ENCODE data around the gene ENO3. TPM values are rescaled to one million over a fixed set of nuclear protein-coding genes. Genes with fewer than 3 reads are reported as not detected.

The ENO3 gene
- polyA plus RNA-seq, 1 experiment: 3.2 TPM

DNA sequence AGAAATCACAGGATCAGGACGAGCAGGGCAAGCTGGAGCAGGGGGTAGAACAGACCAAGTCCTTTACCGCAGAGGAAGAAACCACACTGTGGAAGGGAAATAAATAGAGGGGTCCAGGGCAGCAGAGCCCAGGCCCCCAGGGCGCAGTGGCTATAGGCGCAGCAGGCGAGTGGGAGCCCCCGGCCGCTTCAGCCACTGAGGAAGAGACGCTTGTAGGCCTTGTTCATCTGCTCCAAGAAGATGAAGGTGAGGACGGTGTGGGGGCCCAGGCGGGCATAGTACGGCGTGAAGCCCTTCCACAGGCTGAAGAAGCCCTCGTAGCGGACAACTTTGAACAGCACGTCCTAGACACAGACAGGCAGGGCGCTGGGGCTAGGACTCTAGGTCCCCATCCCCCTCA lies 13.4 kb upstream of the ENO3 start:
- CTCF ChIA-PET: interaction anchor here (0.8 kb wide), 1 partner anchor 43 kb away, joined by 3 read pairs; no protein-coding TSS in a partner anchor
- no peak overlapping the region for H3K27ac ChIP-seq (ENCODE audit: low read depth, low read length)
- no peak for DNase-seq (ENCODE audit: low read depth, low spot score)
- no peaks in the 10 kb centered on the region for H3K27me3 ChIP-seq (ENCODE audit: control insufficient read depth, insufficient read depth, low read length)
- POLR2A ChIA-PET: no interaction called here
- TF ChIP-seq, protein P1, sequence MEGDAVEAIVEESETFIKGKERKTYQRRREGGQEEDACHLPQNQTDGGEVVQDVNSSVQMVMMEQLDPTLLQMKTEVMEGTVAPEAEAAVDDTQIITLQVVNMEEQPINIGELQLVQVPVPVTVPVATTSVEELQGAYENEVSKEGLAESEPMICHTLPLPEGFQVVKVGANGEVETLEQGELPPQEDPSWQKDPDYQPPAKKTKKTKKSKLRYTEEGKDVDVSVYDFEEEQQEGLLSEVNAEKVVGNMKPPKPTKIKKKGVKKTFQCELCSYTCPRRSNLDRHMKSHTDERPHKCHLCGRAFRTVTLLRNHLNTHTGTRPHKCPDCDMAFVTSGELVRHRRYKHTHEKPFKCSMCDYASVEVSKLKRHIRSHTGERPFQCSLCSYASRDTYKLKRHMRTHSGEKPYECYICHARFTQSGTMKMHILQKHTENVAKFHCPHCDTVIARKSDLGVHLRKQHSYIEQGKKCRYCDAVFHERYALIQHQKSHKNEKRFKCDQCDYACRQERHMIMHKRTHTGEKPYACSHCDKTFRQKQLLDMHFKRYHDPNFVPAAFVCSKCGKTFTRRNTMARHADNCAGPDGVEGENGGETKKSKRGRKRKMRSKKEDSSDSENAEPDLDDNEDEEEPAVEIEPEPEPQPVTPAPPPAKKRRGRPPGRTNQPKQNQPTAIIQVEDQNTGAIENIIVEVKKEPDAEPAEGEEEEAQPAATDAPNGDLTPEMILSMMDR (IDR thresholded peaks at IDR 0.05; ENCODE audit: low read depth, low read length): no peak
- H3K9me3 ChIP-seq (ENCODE audit: control insufficient read depth, insufficient read depth, low read length): no peaks in the 10 kb centered on the region; the same call in 1 of the 2 replicates
- H3K4me3 ChIP-seq (ENCODE audit: low read depth, low read length): no peak overlapping the region

DNA sequence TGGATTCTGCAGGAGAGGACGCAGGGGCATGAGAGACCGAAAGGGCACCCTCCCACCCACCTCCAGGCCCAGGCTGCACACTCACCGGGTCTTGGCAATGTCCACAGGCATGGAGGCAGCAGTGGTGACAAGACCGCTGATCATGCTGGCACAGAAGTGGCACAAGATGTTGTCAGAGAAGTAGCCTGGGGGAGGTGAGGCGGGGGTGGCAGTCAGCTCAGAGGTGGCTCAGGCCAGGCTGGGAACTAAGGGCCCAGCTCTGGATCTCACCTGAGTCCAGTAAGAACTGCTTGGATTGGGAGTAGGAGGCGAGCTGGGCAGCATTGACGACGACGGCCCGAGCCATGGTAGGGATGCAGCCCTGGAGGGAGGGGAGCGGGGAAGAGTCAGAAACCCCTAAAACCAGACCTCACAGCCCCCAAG lies 12.8 kb upstream of the ENO3 start:
- ChIA-PET CTCF (interaction anchor here (2.8 kb wide), 1 partner anchor 29 kb away, joined by 25 read pairs; no protein-coding TSS in a partner anchor), POLR2A (interaction anchor here (2.4 kb wide), 1 partner anchor 60 kb away, joined by 15 read pairs; the partner anchor contains the start of genes INCA1 and KIF1C)
- Histone ChIP-seq H3K4me3 (ENCODE audit: low read depth, low read length) (no peak overlapping the region), H3K27ac (ENCODE audit: low read depth, low read length) (no peak overlapping the region), H3K27me3 (ENCODE audit: control insufficient read depth, insufficient read depth, low read length) (no peaks in the 10 kb centered on the region), H3K9me3 (ENCODE audit: control insufficient read depth, insufficient read depth, low read length) (no peaks in the 10 kb centered on the region; the same call in 1 of the 2 replicates)
- TF ChIP-seq, protein P1 (IDR thresholded peaks at IDR 0.05; ENCODE audit: low read depth, low read length): no peak
- no peak for DNase-seq (ENCODE audit: low read depth, low spot score)

DNA sequence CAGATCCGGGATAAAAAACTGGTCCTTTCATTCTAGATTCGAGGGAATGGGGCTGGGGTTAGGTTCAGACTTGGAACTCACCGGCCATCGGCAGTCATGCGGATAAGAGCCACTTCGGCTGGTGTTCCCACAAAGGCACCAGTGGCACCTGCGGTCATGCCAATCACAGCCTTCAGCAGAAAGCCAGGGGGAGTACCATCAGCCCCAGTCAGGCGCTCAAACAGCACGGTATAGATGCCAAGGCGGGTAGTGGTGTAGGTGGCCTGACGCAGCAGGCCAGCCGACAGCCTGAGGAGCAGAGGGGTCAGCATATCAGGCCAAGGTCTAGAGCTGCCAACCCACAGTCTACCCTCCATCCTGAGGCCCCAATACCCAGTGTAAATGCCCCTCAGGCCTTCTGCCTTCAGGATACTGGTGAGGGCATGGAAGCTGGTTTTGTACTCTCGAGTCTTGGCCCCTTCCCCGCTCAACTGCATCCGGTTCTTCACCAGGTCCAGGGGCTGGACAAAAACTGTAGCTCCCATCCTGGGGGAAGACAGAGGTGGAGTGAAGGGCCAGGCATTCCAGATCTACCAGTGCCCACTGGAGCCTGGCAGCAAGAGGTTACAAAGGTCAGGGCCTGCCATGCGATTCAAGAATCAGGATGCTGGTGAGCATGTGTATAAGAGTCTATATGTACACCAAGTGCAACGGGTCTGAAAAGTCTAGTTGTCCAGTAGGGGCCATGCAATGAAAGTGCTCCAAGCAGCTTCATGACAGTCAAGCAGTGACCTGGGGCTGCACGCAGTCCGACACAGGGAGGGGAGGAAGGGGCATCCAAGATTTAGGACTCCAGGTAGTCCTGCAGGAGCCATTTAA lies 12.0 kb upstream of the ENO3 start:
- Histone ChIP-seq H3K27ac (ENCODE audit: low read depth, low read length) (peak overlapping the region; percentile 67), H3K9me3 (ENCODE audit: control insufficient read depth, insufficient read depth, low read length) (no peaks in the 10 kb centered on the region; the same call in 1 of the 2 replicates), H3K4me3 (ENCODE audit: low read depth, low read length) (peak overlapping the region; percentile 92), H3K27me3 (ENCODE audit: control insufficient read depth, insufficient read depth, low read length) (no peaks in the 10 kb centered on the region)
- TF ChIP-seq, protein P1 (IDR thresholded peaks at IDR 0.05; ENCODE audit: low read depth, low read length): no peak
- no peak for DNase-seq (ENCODE audit: low read depth, low spot score)
- ChIA-PET POLR2A (interaction anchor here (0.5 to 2.4 kb wide), 9 partner anchors 9 to 516 kb away, joined by 3 to 55 read pairs (median 8); partner anchors contain the start of genes ENO3, INCA1, KIF1C and PFN1), CTCF (interaction anchor here (1.1 to 2.8 kb wide), 3 partner anchors 15 to 49 kb away, joined by 5 to 25 read pairs (median 5); partner anchors contain the start of gene CAMTA2)

DNA sequence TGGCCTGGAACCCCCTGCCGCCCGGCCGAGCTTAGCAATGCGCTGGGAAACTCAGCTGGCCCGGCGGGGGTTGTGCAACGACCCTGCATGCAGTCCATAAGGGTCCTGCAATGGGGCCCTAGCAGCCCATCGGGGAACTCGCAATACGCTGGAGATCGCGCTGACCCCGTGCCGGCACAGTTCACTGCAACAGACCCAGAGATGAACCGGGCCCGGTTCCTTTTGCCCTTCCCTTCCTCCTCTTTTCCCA lies 11.4 kb upstream of the ENO3 start:
- H3K9me3 ChIP-seq (ENCODE audit: control insufficient read depth, insufficient read depth, low read length): no peaks in the 10 kb centered on the region; the same call in 1 of the 2 replicates
- H3K4me3 ChIP-seq (ENCODE audit: low read depth, low read length): peak overlapping the region; percentile 92
- H3K27me3 ChIP-seq (ENCODE audit: control insufficient read depth, insufficient read depth, low read length): no peaks in the 10 kb centered on the region
- DNase-seq (ENCODE audit: low read depth, low spot score): no peak
- TF ChIP-seq, protein P1 (IDR thresholded peaks at IDR 0.05; ENCODE audit: low read depth, low read length): no peak
- H3K27ac ChIP-seq (ENCODE audit: low read depth, low read length): peak overlapping the region; percentile 67
- CTCF ChIA-PET: interaction anchor here (0.6 to 2.8 kb wide), 5 partner anchors 16 to 315 kb away, joined by 3 to 25 read pairs (median 5); partner anchors contain the start of gene CAMTA2
- POLR2A ChIA-PET: interaction anchor here (1.0 to 2.4 kb wide), 11 partner anchors 9 to 143 kb away, joined by 3 to 55 read pairs (median 6); partner anchors contain the start of genes ENO3, INCA1, KIF1C and PFN1
